ENCODE data around the gene SNAI3. TPM values are rescaled to one million over a fixed set of nuclear protein-coding genes. Genes with fewer than 3 reads are reported as not detected.

Gene SNAI3
- total and polyA plus RNA-seq, 9 of the 15 experiments (the other 6 are each of a cell fraction or from before 2014, with no cell fraction given) = 0.04 to 4.1 (median 0.80) TPM; not detected in 1

DNA sequence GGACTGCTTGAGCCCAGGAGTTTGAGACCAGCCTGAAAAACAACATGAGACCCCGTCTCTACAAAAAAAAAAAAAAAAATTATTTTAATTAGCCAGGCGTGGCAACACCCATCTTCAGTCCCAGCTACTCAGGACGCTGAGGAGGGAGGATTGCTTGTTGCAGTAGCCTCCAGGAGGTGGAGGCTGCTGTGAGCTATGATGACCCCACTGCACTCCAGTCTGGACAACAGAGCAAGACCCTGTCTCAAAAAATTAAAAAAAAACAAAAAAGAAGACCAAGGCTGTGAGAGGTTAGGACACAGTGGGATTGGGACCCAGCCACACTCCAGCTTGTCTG lies 1.3 kb upstream of the SNAI3 start (continued):
- TF ChIP-seq, protein P1, sequence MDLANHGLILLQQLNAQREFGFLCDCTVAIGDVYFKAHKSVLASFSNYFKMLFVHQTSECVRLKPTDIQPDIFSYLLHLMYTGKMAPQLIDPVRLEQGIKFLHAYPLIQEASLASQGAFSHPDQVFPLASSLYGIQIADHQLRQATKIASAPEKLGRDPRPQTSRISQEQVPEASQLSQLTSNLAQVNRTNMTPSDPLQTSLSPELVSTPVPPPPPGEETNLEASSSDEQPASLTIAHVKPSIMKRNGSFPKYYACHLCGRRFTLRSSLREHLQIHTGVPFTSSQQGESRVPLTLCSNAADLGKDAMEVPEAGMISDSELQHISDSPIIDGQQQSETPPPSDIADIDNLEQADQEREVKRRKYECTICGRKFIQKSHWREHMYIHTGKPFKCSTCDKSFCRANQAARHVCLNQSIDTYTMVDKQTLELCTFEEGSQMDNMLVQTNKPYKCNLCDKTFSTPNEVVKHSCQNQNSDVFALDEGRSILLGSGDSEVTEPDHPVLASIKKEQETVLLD (IDR thresholded peaks at IDR 0.05) = no peak
- TF ChIP-seq ZNF3 (CRISPR knock-in tag; IDR thresholded peaks at IDR 0.05) = no peak
- TF ChIP-seq SMARCA5 (IDR thresholded peaks at IDR 0.05) = peak; percentile 98
- TF ChIP-seq ZNF699 (CRISPR knock-in tag; IDR thresholded peaks at IDR 0.05; ENCODE audit: insufficient replicate concordance) = no peak
- no peak for TF ChIP-seq HNRNPLL (IDR thresholded peaks at IDR 0.05; ENCODE audit: low read depth, low read length, poor library complexity, severe bottlenecking)
- TF ChIP-seq, protein P2, sequence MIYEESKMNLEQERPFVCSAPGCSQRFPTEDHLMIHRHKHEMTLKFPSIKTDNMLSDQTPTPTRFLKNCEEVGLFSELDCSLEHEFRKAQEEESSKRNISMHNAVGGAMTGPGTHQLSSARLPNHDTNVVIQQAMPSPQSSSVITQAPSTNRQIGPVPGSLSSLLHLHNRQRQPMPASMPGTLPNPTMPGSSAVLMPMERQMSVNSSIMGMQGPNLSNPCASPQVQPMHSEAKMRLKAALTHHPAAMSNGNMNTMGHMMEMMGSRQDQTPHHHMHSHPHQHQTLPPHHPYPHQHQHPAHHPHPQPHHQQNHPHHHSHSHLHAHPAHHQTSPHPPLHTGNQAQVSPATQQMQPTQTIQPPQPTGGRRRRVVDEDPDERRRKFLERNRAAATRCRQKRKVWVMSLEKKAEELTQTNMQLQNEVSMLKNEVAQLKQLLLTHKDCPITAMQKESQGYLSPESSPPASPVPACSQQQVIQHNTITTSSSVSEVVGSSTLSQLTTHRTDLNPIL (CRISPR knock-in tag; IDR thresholded peaks at IDR 0.05) = no peak
- 0 out of 2 replicates have a peak, but pooled peaks have one; percentile 25 for TF ChIP-seq MIER1 (IDR thresholded peaks at IDR 0.05; ENCODE audit: low read depth)
- TF ChIP-seq NR3C1 (CRISPR knock-in tag; IDR thresholded peaks at IDR 0.05) = no peak
- TF ChIP-seq, protein P3, sequence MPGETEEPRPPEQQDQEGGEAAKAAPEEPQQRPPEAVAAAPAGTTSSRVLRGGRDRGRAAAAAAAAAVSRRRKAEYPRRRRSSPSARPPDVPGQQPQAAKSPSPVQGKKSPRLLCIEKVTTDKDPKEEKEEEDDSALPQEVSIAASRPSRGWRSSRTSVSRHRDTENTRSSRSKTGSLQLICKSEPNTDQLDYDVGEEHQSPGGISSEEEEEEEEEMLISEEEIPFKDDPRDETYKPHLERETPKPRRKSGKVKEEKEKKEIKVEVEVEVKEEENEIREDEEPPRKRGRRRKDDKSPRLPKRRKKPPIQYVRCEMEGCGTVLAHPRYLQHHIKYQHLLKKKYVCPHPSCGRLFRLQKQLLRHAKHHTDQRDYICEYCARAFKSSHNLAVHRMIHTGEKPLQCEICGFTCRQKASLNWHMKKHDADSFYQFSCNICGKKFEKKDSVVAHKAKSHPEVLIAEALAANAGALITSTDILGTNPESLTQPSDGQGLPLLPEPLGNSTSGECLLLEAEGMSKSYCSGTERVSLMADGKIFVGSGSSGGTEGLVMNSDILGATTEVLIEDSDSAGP (CRISPR knock-in tag; IDR thresholded peaks at IDR 0.05) = no peak
- peak; percentile 31; the same call in 1 of the 2 replicates for TF ChIP-seq HLTF (IDR thresholded peaks at IDR 0.05)
- TF ChIP-seq KLF6 (CRISPR knock-in tag; IDR thresholded peaks at IDR 0.05; ENCODE audit: borderline replicate concordance) = no peak
- no peak for TF ChIP-seq SRSF7 (optimal IDR thresholded peaks at IDR 0.05; ENCODE audit: low read depth, low read length)
- TF ChIP-seq NEUROD1 (IDR thresholded peaks at IDR 0.05; ENCODE audit: borderline replicate concordance, low read depth, low read length, partially characterized antibody) = no peak
- TF ChIP-seq ZFX (CRISPR knock-in tag; IDR thresholded peaks at IDR 0.05) = no peak
- 0 out of 2 replicates have a peak, but pooled peaks have one; percentile 39 for TF ChIP-seq CEBPG (CRISPR knock-in tag; IDR thresholded peaks at IDR 0.05)
- TF ChIP-seq CEBPG (tag; conservative IDR thresholded peaks at IDR 0.05 in 1 of 2, IDR thresholded peaks at IDR 0.05 in 1 of 2) = no peak
- TF ChIP-seq ZNF41 (CRISPR knock-in tag; conservative IDR thresholded peaks at IDR 0.05) = no peak
- no peak for TF ChIP-seq NFATC3 (IDR thresholded peaks at IDR 0.05)
- no peak for TF ChIP-seq CHD1 (IDR thresholded peaks at IDR 0.05; ENCODE audit: low read length)
- TF ChIP-seq ZNF121 (CRISPR knock-in tag; conservative IDR thresholded peaks at IDR 0.05) = peak; percentile 100
- TF ChIP-seq ZKSCAN3 (CRISPR knock-in tag; IDR thresholded peaks at IDR 0.05) = no peak
- TF ChIP-seq ETV1 (tag; conservative IDR thresholded peaks at IDR 0.05; ENCODE audit: low read depth) = no peak
- TF ChIP-seq FUS (optimal IDR thresholded peaks at IDR 0.05; ENCODE audit: low read depth, low read length) = no peak
- TF ChIP-seq ZNF175 (CRISPR knock-in tag; IDR thresholded peaks at IDR 0.05; ENCODE audit: low read depth) = 0 out of 2 replicates have a peak, but pooled peaks have one; percentile 21
- no peak for TF ChIP-seq RUNX1 (IDR thresholded peaks at IDR 0.05; ENCODE audit: low read depth)
- TF ChIP-seq FOXM1 (IDR thresholded peaks at IDR 0.05; ENCODE audit: low read depth) = no peak
- peak; percentile 66; the same call in 1 of the 2 replicates for TF ChIP-seq FOXM1 (CRISPR knock-in tag; IDR thresholded peaks at IDR 0.05; ENCODE audit: low read depth)

Measured in K562 (cell line).